Right lobe of liver (tissue), 4 donors: ENCODE measurements around the gene PRPF38A.

Experiments used
- CTCF ChIP-seq, 4 donors: fragments of 200-600 bp in 3 of 4; fragments of 450-650 bp in 1 of 4; IDR thresholded peaks; one replicate each; pipeline versions ENCODE4 v1.5.1 to v1.8.0; 2016 to 2022; ENCODE audit warnings: antibody characterized with exemption in 4 of 4, mild to moderate bottlenecking in 2 of 4
- POLR2A ChIP-seq: fragments of 450-650 bp; IDR thresholded peaks from one replicate; pipeline ENCODE4 v1.6.1; 2017; ENCODE audit warnings: antibody characterized with exemption, mild to moderate bottlenecking
- donor health status: DM: no; HTN: no; CAD: no.
- donor health status: DM: no; HTN: no; CAD: no.
- donor health status: DM: no; HTN: yes; CAD: no.

- TF ChIP-seq CTCF (IDR thresholded peaks at IDR 0.05) (no peak), POLR2A (no peak)
Measured at GRCh38 chr1:52432807-52433206, 28.4 kb downstream of the PRPF38A start.
